Measurements from ENCODE around the gene INHBA. TPM values are rescaled to one million over a fixed set of nuclear protein-coding genes. Genes with fewer than 3 reads are reported as not detected.

The INHBA gene
- total and polyA plus RNA-seq, 2 donors (not counting 3 experiments of a cell fraction or from before 2014, with no cell fraction given), result 22.9 to 23.2 TPM

DNA sequence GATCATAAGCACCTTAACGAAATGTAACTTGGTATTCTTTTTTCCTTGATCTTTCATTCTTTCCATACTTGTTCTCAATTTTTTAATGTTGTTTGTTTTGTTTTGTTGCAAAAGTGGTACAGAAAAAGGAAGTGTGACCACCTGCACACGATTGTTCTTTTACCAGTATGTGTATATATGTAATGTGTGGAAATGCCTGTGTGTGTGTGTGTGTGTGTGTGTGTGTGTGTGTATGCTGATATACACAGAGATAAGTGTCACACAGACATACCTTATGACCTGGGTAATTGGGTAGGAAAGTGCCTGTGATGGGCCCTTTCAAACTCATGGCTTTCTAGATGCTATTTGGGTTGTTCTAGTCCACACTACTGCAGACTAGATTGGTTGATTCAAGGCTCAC lies 14.0 kb downstream of the INHBA start:
- H3K79me2 ChIP-seq (ENCODE audit: control insufficient read depth, insufficient read depth, low read length), result peaks cover 25% of the 10 kb centered on the region
- CTCF ChIA-PET, result interaction anchor here (1.7 kb wide), 1 partner anchor 16 kb away, joined by 4 read pairs; no protein-coding TSS in a partner anchor

More for the DNA sequence above, 14.0 kb downstream of the INHBA start:
- Histone ChIP-seq H3K36me3 (ENCODE audit: control insufficient read depth in 2 of 2, extremely low read depth in 1 of 2, insufficient read depth in 2 of 2, low read length in 2 of 2) (peaks cover 11 to 15% of the 10 kb centered on the region in 2 experiments), H3K27ac (ENCODE audit: insufficient read depth, low read depth, low read length) (no peak overlapping the region), H3K27me3 (ENCODE audit: control insufficient read depth in 2 of 2, insufficient read depth in 2 of 2, low read length in 2 of 2) (no peaks in the 10 kb centered on the region), H3K9ac (replicated peaks; ENCODE audit: extremely low read depth, insufficient read depth, low read length) (no peak overlapping the region), H3K4me1 (ENCODE audit: control insufficient read depth, extremely low read depth, insufficient read depth, low read length) (peaks cover 36% of the 10 kb centered on the region), H3K9me1 (replicated peaks; ENCODE audit: control insufficient read depth, extremely low read depth, insufficient read depth, low read length) (no peaks in the 10 kb centered on the region), H3K9me3 (replicated peaks; ENCODE audit: control insufficient read depth, insufficient read depth, low read length) (no peaks in the 10 kb centered on the region), H3K4me3 (replicated peaks in 1 of 3; ENCODE audit: insufficient read depth in 1 of 3, low read depth in 1 of 3, low read length in 3 of 3) (no peak overlapping the region), H2AFZ (ENCODE audit: low read depth, low read length) (no peak overlapping the region), H4K20me1 (replicated peaks; ENCODE audit: control insufficient read depth, extremely low read depth, insufficient read depth, low read length) (no peaks in the 10 kb centered on the region), H3K4me2 (ENCODE audit: insufficient read depth, low read length) (no peak overlapping the region)
- intact Hi-C loops (cut with micrococcal nuclease), result no loop called here
- POLR2A ChIA-PET, result no interaction called here
- FAIRE-seq (no peak), DNase-seq (ENCODE audit: low read depth, low spot score) (no peak)
- dilution Hi-C loops (cut with MboI; ENCODE audit: extremely low pct_ligation_motif_present, low sequenced_read_pairs), result no loop called here
- TSS peak; percentile 6 for BruUV-seq (replicated peaks)
- no peak for TF ChIP-seq JUN (IDR thresholded peaks at IDR 0.05; ENCODE audit: borderline replicate concordance, insufficient read depth, insufficient read length, low read depth)
- TF ChIP-seq MYC (IDR thresholded peaks at IDR 0.05; ENCODE audit: low read depth, low read length), result no peak
- TF ChIP-seq, protein P1, sequence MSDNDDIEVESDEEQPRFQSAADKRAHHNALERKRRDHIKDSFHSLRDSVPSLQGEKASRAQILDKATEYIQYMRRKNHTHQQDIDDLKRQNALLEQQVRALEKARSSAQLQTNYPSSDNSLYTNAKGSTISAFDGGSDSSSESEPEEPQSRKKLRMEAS (IDR thresholded peaks at IDR 0.05; ENCODE audit: insufficient read depth, insufficient read length), result no peak
- TF ChIP-seq, protein P2, sequence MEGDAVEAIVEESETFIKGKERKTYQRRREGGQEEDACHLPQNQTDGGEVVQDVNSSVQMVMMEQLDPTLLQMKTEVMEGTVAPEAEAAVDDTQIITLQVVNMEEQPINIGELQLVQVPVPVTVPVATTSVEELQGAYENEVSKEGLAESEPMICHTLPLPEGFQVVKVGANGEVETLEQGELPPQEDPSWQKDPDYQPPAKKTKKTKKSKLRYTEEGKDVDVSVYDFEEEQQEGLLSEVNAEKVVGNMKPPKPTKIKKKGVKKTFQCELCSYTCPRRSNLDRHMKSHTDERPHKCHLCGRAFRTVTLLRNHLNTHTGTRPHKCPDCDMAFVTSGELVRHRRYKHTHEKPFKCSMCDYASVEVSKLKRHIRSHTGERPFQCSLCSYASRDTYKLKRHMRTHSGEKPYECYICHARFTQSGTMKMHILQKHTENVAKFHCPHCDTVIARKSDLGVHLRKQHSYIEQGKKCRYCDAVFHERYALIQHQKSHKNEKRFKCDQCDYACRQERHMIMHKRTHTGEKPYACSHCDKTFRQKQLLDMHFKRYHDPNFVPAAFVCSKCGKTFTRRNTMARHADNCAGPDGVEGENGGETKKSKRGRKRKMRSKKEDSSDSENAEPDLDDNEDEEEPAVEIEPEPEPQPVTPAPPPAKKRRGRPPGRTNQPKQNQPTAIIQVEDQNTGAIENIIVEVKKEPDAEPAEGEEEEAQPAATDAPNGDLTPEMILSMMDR (IDR thresholded peaks at IDR 0.05; ENCODE audit: extremely low read depth in 1 of 2, insufficient read depth in 1 of 2, low read depth in 1 of 2, low read length in 2 of 2), result no peak
- TF ChIP-seq POLR2A (IDR thresholded peaks at IDR 0.05; ENCODE audit: low read depth, low read length), result no peak
- no peak for TF ChIP-seq GATA2 (IDR thresholded peaks at IDR 0.05; ENCODE audit: insufficient read depth, insufficient read length, low read depth, low read length)
- no peak for TF ChIP-seq POLR2AphosphoS5 (IDR thresholded peaks at IDR 0.05; ENCODE audit: insufficient read depth, low read depth, low read length)
- TF ChIP-seq FOS (IDR thresholded peaks at IDR 0.05; ENCODE audit: borderline replicate concordance, insufficient read depth, low read length), result no peak
- no peak for TF ChIP-seq EZH2 (IDR thresholded peaks at IDR 0.05; ENCODE audit: borderline replicate concordance, low read depth, low read length, severe bottlenecking)
